ENCODE results near the gene ANKMY1.

Gene ANKMY1

DNA sequence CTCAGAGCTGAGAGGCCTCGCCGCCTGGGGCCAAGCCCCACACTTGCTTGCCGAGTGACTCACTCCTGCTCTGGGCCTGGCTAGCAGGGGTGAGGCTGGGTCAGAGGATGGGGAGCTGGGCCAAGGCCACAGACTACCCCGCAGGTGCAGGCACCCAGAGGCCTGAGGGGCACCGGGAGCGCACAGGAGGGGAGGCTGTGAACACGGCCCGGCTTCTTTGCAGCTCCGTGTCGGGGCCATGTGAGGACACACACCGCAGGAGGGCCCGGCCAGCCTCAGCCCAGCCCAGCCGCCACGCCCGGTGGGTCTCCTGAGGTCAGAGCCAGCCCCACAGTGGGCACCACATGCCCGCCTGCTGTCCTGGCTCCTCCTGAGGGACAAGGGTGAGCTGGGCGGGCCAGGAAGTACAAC lies 113.9 kb downstream of the ANKMY1 start:
- DNase-seq = no peak

DNA sequence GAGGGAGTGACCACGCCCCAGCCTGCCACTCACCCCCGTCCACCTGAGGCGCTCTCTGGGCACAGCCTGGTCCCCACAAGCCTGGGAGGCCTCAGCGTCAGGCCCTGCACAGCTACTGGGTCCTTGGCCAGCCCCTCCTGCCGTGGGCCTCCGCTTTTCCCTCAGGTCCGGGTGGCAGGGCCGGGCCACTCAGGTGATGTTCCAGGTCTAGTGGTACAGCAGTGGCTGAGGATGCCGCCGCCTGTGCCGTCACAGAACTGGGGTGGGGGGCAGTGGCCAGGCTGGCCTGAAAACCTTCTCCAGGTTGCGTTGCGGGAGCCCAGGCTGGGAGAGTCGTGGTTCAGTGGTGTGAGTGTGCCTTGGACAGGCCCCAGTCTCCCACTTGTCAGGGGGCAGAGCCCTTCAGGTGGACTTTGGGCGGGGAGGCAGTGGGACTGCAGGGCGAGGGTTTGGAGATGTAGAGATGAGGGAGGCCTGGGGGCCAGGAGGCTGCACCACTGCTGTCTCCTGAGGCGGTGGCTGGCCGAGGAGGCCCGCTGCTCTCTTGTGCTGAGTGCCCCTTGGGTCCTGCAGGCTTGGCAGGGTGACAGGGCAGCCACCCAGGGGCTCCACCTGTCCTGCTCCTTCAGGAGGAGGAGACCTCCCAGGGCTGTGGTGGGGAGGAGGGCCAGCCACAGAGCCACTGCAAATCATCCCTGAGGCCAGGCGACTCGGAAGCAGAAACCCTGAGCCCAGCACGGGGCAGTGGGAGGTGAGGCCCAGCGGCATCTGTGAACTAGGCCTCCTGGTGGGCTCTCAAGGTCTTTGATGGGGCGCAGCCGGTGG lies 114.7 kb downstream of the ANKMY1 start:
- no peak for DNase-seq

DNA sequence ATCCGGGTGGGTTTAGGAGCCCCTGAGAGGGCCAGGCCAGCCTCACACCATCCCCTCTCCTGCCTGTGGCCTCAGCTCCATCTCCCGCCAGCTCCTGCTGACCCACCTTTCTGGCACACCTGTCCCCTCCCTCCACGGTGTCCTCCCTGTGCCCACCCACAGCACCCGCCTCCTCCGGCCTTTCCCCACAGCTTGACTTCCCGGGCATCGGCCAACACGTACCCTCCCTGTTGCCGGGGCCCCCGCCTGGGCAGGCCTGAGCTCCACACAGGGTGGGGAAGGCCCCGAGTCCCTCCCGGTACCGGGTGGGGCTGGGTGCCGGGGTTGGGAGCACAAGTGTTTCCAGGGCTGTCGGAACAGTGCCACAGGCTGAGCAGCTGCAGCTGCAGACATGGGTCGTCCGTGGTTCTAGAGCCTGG lies 115.8 kb downstream of the ANKMY1 start:
- DNase-seq = no peak

DNA sequence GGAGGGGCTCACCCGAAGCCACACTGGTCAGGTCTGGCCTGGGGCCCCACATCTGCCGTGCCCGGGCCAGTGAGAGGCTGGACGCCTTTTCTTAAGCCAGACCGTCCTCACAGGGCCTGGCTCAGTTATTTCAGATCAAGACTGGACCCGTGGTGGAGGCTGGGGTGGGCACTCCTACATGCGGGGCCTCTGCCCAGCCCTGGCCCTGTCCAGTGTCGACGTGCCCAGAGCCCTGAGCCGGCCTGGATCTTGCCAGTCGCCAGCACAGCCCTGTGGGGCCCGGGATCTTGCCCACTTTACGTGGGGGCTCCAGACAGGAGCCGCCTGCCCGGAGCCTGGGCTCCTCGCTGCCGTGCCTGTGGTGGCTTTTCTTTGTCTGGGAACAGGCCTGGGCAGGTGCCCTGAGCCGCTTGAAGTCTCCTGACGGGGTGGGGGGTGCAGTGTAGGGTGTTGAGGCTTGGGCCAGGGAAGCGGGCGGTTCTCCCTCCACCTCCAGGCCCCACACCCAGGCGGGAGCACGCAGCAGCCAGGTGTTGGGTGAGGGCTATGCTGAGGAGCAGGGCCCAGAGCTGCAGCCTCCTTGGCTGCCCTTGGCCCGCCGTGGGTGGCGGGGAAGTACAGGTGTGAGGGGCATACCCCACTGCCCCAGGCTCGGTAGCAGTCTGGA lies 116.3 kb downstream of the ANKMY1 start:
- DNase-seq = no peak

DNA sequence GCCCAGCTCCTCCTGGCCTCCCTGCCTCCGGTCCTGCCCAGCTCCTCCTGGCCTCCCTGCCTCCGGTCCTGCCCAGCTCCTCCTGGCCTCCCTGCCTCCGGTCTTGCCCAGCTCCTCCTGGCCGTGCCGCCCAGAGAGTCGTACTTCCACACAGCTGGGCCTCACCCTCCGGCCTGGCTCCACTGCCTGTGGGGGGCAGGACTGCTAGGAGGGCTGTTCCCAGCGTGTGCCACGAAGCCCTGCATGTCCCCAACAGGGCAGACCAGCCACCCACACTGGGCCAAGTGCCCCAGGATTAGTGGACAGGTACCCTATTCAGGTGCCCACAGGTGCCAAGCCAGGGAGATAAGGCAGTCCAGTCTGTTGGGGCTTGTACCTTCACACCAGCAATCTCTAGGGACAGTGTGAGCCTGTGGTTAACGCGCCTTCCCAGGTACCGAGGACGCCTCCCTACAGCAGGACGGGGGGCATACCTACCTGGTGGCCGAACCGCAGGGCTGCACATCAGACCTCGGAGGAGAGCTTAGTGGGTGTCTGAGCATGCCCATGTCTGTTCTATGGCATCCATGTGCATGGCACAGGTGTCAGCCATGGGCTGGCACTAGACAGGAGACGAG lies 117.0 kb downstream of the ANKMY1 start:
- DNase-seq = no peak

DNA sequence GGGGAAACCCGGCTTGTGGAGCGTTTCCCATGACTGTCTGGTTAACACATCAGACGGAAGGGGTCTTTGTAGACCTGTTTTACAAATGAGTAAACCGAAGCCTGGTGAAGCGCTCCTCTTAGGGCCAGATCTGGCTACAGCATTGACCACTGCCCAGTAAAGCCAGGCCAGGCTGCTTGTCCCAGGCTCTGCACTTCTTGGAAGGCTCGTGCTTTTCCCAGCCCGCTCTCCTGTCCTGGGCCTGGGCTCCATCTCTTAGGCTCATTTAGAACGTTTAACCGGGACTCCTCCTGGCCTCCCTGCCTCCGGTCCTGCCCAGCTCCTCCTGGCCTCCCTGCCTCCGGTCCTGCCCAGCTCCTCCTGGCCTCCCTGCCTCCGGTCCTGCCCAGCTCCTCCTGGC lies 117.5 kb downstream of the ANKMY1 start:
- no peak for DNase-seq

DNA sequence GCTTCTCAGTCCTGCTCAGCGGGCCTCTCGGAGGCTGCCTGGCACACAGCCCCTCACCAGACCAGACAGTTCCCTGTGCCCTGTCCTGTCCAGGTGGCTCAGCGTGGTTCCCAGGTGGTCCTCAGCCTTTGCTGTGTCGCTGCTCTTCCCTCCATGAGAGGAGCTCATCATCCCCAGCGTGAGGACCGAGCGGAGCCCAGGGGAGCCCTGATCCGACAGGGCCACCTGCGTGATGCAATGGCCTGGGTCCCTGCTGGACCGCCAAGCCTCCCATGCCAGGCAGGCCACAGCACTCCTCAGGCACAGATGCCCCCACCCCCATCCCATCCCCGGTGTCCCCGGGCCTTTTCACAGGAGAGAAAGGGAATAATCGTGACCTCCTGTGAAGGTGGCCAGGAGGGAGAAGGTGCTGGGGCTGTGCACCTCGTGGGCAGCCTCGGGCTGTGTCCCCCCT lies 118.1 kb downstream of the ANKMY1 start:
- no peak for DNase-seq

DNA sequence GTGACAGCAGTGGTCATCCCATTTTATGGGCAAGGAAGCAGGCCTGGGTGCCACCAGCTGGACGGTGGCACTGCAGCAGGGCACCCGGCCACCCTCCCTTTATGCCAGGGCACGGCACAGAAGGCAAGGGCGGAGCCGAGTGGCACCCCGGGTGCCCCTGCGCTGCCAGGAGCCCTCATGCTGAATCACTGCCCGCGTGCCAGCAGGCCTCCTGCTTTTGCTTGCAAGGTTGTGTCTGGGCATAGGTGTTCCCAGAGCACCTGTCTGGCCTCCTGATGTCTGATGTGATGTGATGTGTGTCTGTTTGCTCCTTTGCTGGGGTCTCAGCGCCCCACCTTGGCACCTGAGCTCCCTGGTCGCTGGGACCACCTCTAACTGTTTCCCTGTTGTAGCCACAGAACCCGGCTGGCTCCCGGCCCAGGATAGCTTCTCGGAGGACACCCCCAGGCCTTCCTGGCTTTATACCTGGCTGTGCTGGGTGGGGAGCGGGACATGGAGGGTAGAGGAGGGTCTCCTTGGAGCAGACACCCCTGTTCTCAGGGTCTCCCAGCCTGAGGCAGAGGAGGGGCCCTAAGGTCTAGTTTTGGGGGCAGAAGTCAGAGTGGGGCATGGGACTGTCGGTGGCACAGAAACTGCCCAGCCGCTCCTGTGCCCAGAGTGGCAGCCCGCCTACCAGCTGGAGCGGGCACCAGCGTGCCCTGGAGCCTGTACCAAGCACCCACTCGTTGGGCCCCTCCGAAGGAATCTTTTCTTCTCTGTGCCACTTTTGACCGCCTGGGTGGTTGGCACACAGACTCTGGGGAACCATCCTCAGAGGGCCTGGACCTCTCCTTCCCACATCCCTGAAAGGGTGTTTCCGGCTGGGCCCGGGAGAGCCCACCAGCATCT lies 118.7 kb downstream of the ANKMY1 start:
- no peak for DNase-seq

DNA sequence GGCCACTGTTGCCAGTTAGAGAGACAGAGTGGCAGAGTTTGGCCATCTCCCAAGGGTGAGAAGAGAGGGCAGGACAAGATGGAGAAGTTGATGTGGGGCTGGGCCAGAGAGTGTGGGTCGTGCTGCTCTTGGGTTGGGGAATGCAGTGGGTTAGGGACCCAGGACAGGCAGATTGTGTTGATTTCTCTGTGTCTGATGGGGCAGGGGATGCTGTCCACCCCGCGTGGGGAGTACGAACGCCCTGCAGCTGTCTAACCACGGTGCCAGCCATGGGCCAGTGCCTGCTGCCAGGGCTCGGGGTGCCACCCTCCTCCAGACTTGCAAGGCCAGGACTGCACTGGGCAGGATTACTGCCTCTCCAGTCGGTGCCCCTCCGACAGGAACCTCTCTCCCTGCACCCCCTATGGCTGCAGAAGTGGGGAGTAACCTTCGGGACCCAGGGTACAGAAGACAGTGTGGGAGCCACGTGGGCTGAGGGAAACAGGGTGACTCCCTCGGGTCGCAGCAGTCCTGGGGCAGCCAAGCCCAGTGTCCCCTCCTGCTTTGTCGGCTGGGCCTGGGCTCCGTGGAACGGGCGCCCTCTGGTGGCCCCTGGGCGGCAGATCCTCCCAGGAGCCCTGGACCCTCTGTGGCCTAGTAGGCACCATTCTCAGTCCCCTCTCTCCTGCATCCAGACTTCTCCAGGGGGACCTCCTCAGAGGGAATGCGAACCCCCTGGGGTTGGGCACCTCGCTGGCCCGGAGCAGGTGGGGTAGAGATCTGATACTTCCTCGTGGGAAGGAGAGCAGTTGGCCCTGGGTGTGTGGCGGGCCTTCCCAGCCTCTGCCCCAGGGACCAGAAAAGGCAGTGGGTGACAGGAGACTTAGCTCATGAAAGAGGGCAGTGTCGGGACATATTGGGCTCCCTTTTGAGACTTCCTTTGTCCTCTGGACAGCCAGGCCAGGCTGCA lies 119.7 kb downstream of the ANKMY1 start:
- DNase-seq = no peak

DNA sequence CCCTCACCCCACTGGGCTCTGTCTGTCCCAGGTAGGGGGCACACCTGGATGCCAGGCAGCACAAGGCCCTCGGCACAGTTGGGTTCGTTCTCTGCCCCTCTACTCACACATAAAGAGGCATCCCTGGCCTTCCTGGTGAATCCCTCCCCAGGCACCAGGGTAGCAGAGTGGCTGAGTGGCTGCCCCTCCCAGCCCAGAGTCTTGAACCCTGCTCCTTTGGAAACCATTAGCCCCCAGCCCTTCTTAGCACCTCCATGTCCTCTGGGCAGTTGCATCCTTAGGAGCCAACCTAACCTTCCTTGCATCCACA lies 120.3 kb downstream of the ANKMY1 start:
- DNase-seq = no peak

DNA sequence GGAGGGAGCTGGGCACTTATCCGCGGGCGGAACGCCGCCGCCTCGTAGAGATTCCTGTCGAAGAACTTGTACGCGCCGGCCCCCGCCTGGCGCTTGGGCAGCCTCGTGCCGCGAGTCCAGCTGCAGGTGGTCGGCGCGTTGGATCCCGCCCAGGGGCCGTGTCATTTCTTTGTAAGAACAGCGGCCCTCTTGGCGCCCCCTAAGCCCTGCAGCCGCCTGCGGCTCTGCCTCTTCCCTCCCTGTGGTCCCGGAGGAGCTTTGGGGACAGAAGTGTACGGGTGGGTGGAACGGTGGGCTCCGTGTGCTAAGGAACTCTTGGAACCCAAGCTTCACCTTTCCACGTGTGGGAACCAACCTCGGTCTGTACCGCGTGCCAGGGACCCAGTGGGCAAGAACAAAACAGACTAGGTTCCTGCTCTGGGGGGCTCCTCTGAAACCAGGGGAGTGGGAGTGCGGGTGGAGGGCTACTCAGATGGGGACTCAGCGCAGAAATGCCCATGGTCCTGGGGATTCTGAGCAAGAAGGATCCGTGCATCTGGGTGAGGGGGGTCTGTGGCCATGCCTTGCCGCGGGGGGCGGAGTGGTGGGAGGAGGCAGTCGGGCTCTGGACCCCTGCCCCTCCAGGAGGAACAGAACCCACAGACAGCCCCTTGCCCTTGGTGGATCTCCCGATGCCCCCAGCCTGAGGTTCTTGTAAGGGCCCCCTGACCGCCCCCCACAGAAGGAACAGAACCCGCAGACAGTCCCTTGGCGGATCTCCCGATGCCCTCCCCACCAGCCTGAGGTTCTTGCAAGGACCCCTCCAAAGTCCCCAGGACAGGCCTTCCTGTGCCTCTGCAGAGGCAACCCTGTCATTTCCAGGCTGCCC lies 120.9 kb downstream of the ANKMY1 start:
- no peak for DNase-seq

DNA sequence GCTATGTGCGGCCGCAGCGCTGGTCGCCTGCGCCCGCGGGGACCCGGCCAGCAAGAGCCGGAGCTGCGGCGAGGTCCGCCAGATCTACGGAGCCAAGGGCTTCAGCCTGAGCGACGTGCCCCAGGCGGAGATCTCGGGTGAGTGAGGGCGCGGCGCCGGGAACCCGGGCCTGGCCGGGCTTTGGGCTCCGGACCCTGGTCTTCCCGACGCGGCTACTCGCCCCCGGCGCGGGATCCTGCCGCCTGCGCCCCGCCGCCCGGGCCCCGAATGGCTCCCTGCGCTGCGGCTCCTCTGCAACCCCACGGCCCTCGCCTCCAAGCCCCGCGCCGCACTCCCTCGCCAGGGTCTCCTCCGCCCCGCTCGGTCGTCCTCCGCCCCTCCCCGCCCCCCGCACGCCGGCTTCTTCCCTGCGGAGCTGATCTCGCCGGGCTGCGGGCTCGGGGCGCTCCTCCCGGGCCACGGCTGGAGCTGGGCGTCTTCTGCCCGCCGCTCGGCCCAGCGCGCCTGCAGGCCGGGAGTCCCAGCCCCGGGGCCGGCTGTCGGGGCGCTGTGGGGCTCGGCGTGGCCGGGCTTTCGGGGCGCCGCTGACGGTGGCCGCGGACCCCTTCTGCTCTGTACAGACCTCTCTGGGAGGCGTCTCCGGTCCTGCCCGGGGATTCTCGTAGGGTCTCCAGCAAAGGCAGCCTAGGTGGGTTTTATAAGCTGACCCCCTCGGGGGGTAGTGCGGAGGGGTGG lies 121.7 kb downstream of the ANKMY1 start:
- peak; percentile 48 for DNase-seq

DNA sequence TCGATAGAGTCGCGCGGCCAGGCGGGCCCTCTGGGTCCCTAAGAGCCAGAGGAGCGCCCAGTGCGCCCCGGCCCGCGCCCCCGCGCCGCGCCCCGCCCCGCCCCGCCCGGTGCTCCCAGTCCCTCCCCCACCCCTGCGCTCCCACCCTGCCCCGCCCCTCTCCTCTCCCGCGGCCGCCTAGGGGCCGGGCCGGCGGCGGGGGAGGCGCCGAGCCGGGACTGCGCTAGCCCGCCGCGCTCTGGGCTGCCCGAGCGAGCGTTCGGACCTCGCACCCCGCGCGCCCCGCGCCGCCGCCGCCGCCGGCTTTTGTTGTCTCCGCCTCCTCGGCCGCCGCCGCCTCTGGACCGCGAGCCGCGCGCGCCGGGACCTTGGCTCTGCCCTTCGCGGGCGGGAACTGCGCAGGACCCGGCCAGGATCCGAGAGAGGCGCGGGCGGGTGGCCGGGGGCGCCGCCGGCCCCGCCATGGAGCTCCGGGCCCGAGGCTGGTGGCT lies 122.3 kb downstream of the ANKMY1 start, which contains the start of gene GPC1:
Gene GPC1, plus strand, starts transcription at position 207 of the 491 bp plus-strand sequence. Its CDS starts 256 bp downstream, at position 463.
- DNase-seq = peak; percentile 78

DNA sequence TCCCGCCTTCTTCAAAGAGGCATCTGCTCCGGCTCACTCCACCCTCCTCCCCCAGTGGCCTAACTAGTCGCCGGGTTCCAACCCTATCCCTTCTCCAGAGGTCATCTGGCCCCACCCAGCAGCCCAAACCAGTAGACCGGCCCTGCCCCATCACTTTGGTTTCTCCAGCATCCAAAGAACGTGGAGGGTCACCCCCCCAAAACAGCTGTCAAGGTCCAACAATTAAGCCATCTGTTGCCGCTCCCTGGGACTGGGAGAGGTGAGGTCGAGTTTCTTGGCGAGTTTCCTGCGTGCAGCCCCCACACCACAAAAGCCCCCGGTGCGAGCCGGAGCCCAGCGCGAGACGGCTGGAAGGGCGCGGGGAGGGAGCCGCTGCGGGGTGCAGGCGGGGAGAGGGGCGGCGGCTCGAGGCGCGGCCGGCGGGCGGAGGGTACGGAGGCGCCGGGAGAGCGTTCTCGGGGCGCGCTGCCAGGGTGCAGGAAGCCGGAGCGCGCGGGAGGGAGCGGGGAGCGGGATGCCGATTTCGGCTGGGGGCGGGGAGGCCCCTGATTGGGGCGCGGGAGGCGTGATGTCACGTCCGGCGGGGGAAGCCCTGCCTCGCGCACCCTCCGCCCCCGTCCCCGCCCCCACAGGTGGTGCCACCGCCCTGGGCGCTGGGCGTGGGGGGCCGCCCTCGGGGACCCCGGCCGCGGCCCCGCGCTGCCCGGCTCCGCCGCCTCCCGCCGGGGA lies 122.9 kb downstream of the ANKMY1 start:
- DNase-seq = peak; percentile 82

DNA sequence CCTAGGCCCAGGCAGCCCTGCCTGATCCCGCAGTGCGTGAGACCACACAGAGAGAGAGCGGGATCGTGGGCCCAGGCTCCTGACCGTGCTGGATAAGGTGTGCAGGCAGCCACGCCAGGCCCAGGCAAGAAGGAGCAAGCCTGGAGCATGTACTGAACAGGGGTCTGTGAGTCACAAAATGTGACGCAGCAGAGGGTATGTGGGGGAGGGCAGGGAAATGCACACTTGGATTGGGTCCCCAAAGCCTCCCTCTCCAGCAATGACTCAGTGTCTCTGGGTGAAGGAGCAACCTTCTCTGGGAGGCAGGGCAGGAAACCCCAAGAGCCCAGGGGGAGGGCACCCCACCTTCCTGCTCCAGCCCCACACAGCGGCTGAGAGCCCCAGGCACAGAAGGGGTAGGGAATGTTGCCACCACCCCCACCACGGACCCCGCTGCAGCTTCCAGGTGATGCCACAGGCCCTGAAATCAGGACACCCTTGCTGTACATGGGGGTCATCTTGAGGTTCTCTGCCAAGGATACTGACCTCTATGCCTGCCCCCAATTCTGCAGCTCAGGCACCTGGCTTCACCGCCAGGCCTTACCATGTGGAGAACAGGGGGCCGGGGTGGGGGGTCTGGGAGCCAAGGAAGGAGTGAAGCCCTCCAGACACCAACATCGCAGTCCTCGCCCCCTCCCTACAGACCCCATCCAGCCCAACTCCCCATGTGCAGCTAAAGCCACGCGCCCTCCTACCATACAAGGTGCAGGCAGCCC lies 123.6 kb downstream of the ANKMY1 start:
- DNase-seq = no peak

DNA sequence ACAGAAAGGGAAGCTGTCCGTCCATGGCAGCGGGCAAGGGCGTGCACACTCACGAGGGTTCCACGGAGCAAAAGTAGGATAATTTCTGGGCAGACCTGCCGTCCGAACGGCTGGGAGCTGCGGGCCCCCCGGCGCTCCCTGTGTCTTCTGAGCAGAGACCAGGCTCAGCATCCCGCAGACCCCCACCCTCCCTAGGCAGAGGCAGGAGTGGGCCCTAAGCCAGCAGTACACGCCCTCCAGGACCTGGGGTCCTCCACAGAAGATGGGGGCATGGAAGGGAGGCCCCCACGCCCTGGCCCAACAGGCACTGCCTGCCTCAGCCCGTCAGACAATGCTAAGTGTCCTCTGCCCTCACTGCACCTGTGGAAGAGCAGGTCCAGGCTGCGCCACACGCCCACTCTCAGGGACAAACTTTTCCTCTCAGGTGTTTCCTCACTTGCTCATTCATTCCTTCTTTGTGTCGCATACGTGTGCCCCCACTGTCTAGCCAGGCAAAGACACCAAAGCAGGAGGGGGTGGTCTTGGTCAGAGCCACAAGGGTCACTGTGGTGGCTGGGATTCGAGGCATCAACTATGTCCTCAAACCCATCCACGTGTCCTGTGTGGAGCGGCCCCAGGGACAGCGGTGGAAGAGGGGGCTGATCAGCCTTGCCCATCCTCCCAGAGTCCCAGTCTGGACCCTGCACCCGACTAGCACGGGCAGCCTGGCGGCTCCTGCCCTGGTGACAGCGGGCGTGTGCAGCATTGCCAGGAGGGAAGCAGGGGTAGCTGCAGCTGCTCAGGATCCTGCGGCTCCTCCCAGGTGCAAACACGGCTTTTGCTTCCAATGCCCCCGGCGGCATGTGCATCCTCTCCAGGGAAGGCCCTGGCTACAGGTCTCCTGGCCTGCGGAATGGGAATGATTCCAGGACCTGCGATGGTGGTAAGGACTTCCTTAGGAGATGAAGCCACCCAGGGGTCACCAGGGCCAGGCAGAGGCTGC lies 124.7 kb downstream of the ANKMY1 start:
- no peak for DNase-seq

DNA sequence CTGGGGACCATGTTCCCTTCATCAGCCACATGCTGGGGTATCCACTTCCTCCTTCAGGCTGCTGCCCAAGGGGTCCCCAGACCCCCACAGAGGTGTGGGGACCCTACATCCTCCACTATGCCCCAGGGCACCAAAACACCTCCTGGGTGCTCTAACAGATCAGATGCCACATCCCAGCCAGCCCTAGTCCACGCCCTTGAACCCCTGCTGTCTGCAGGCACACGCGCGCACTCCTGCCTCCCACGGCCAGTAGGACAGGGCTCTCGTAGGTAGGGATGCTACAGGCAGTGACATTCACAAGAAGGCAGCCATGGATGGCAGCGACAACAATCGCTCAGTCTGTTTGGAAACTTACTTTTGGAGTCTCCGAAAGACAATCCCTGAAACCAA lies 125.4 kb downstream of the ANKMY1 start:
- no peak for DNase-seq

Data from NCI-H774 (cell line).